GM19035 (cell line): ENCODE measurements around the gene MRPL11.

ENCODE experiments used
- ATAC-seq: cut with Tn5 transposase; IDR thresholded peaks from one replicate; pipeline ENCODE4 v1.9.1; 2021; ENCODE audit not compliant: unreplicated experiment

Gene MRPL11

GRCh38 chr11:66438504-66439466 is at the start of gene MRPL11:
TSS of gene MRPL11 (minus strand) at chr11:66438848. CDS start at chr11:66438754, 94 bp downstream.
- ATAC-seq: peak; percentile 93

GRCh38 chr11:66484806-66485380 is 46.2 kb upstream of the MRPL11 start:
- ATAC-seq: no peak

GRCh38 chr11:66480117-66480938 is 41.7 kb upstream of the MRPL11 start, which contains the start of gene DPP3:
TSS of gene DPP3 (plus strand) at chr11:66480434. CDS start at chr11:66482201, 1,767 bp downstream.
- peak; percentile 88 for ATAC-seq

GRCh38 chr11:66479394-66480116 is 40.9 kb upstream of the MRPL11 start:
- no peak for ATAC-seq

GRCh38 chr11:66478729-66479393 is 40.2 kb upstream of the MRPL11 start:
- ATAC-seq: no peak

- no peak for ATAC-seq
Measured at GRCh38 chr11:66477263-66478201, 38.9 kb upstream of the MRPL11 start.

- ATAC-seq: no peak
Measured at GRCh38 chr11:66476841-66477251, 38.2 kb upstream of the MRPL11 start.

GRCh38 chr11:66476173-66476840 is 37.7 kb upstream of the MRPL11 start:
- ATAC-seq: no peak

- no peak for ATAC-seq
Measured at GRCh38 chr11:66475349-66476172, 36.9 kb upstream of the MRPL11 start.

- ATAC-seq: no peak
Measured at GRCh38 chr11:66473608-66474515, 35.2 kb upstream of the MRPL11 start.

GRCh38 chr11:66473167-66473566 is 34.5 kb upstream of the MRPL11 start:
- ATAC-seq: no peak

GRCh38 chr11:66472054-66472453 is 33.4 kb upstream of the MRPL11 start:
- ATAC-seq: no peak

GRCh38 chr11:66471142-66471541 is 32.5 kb upstream of the MRPL11 start:
- ATAC-seq: no peak

- ATAC-seq: no peak
Measured at GRCh38 chr11:66470015-66470414, 31.4 kb upstream of the MRPL11 start.

- ATAC-seq: no peak
Measured at GRCh38 chr11:66469441-66469840, 30.8 kb upstream of the MRPL11 start.

- no peak for ATAC-seq
Measured at GRCh38 chr11:66468691-66469090, 30.0 kb upstream of the MRPL11 start.

- no peak for ATAC-seq
Measured at GRCh38 chr11:66467756-66468155, 29.1 kb upstream of the MRPL11 start.
